ENCODE results near the gene ST8SIA4. TPM values are rescaled to one million over a fixed set of nuclear protein-coding genes. Genes with fewer than 3 reads are reported as not detected.

ST8SIA4 gene
- total and polyA plus RNA-seq, 11 donors = 0.87 to 17.7 (median 4.3) TPM

GRCh38 chr5:100900142-100900795 lies 2.8 kb downstream of the ST8SIA4 start:
- ATAC-seq (peak in 3 of 4 donors; percentile 17 to 33 (median 18)), DNase-seq (peak; percentile 36 to 65 (median 44))
- intact Hi-C loops (cut with DNase I) = loop anchor here in 6 of 10 donors (5.0 to 10.0 kb wide), 12 partner anchors 48 to 418 kb away; partner anchors contain the start of gene FAM174A (in 2 of the 6)
- Histone ChIP-seq H3K36me3 (peaks cover 0 to 3% (median 0%) of the 10 kb centered on the region in 9 donors), H3K9me3 (peaks cover 0 to 3% (median 0%) of the 10 kb centered on the region in 12 donors), H3K4me3 (peak overlapping the region in 11 of 12 donors; percentile 51 to 81 (median 67)), H3K27ac (peak overlapping the region; percentile 72 to 97 (median 84)), H3K4me1 (peaks cover 0 to 52% (median 3%) of the 10 kb centered on the region in 12 donors), H3K27me3 (peaks cover 0 to 5% (median 0%) of the 10 kb centered on the region in 9 donors)
- no peak for TF ChIP-seq POLR2A (IDR thresholded peaks at IDR 0.05)
- peak in 9 of 12 donors; percentile 13 to 50 (median 32) for TF ChIP-seq CTCF (IDR thresholded peaks at IDR 0.05)
- 3 to 4% (median 3%) methylated on average over 17 to 19 of the region's 19 CpGs for WGBS, 4 donors

- 69 to 83% (median 77%) methylated on average over 2 of the region's 2 CpGs for WGBS, 4 donors
- peak overlapping the region in 8 of 12 donors; percentile 61 to 81 (median 68) for H3K4me3 ChIP-seq
- H3K9me3 ChIP-seq = peaks cover 0 to 3% (median 0%) of the 10 kb centered on the region in 12 donors
- intact Hi-C loops (cut with DNase I) = loop anchor here in 6 of 10 donors (5.0 to 10.0 kb wide), 13 partner anchors 42 to 417 kb away; partner anchors contain the start of gene FAM174A (in 2 of the 6)
- peaks cover 0 to 5% (median 0%) of the 10 kb centered on the region in 9 donors for H3K27me3 ChIP-seq
- peaks cover 0 to 9% (median 0%) of the 10 kb centered on the region in 9 donors for H3K36me3 ChIP-seq
- peaks cover 0 to 52% (median 3%) of the 10 kb centered on the region in 12 donors for H3K4me1 ChIP-seq
- ATAC-seq = no peak
- H3K27ac ChIP-seq = peak overlapping the region in 11 of 12 donors; percentile 5 to 97 (median 83)
- no peak for TF ChIP-seq POLR2A (IDR thresholded peaks at IDR 0.05)
- TF ChIP-seq CTCF (IDR thresholded peaks at IDR 0.05) = no peak
- DNase-seq = no peak
Observed at GRCh38 chr5:100899675-100900074, 3.4 kb downstream of the ST8SIA4 start.

- no peak for TF ChIP-seq POLR2A (IDR thresholded peaks at IDR 0.05)
- TF ChIP-seq CTCF (IDR thresholded peaks at IDR 0.05) = no peak
- WGBS, 4 donors = 65 to 70% (median 67%) methylated on average over 5 of the region's 5 CpGs
- intact Hi-C loops (cut with DNase I) = loop anchor here in 1 of 10 donors (5.0 kb wide), 1 partner anchor 41 kb away; no protein-coding TSS in a partner anchor
- Histone ChIP-seq H3K9me3 (peaks cover 0 to 3% (median 0%) of the 10 kb centered on the region in 12 donors), H3K27ac (peak overlapping the region in 1 of 12 donors; percentile 97), H3K4me3 (peak overlapping the region in 1 of 12 donors; percentile 81), H3K4me1 (peaks cover 0 to 53% (median 2%) of the 10 kb centered on the region in 12 donors), H3K27me3 (peaks cover 0 to 5% (median 0%) of the 10 kb centered on the region in 9 donors), H3K36me3 (peaks cover 0 to 19% (median 0%) of the 10 kb centered on the region in 9 donors)
- no peak for DNase-seq
- ATAC-seq = no peak
Observed at GRCh38 chr5:100898504-100899346, 4.4 kb downstream of the ST8SIA4 start.

Data from heart left ventricle (tissue), 16 donors.